Right hindlimb (tissue), 1 donor: ENCODE data around the gene LIPM.
A peak's percentile ranks its signal among the peaks of the same experiment; 100 is the strongest.
"Not testable (repeated sequence)": the region's sequence is repeated elsewhere in the genome, so short reads cannot be mapped to it uniquely, and the experiment has no call there.

Experiments used
- DNase-seq: peaks from one replicate; pipeline ENCODE4 v3.0.0-alpha.2; 2018

The LIPM gene

GRCh38 chr10:88803641-88804040 is 1.1 kb downstream of the LIPM start:
- DNase-seq: no peak

- no peak for DNase-seq
Measured at GRCh38 chr10:88804083-88804812, 1.7 kb downstream of the LIPM start.

- no peak for DNase-seq
Measured at GRCh38 chr10:88805361-88805760, 2.8 kb downstream of the LIPM start.

GRCh38 chr10:88805924-88806323 is 3.4 kb downstream of the LIPM start:
- DNase-seq: no peak

- no peak for DNase-seq
Measured at GRCh38 chr10:88809621-88810020, 7.1 kb downstream of the LIPM start.

- no peak for DNase-seq
Measured at GRCh38 chr10:88810196-88810961, 7.8 kb downstream of the LIPM start.

- no peak for DNase-seq
Measured at GRCh38 chr10:88813200-88813599, 10.7 kb downstream of the LIPM start.

GRCh38 chr10:88819290-88819689 is 16.8 kb downstream of the LIPM start:
- DNase-seq: no peak

- no peak for DNase-seq
Measured at GRCh38 chr10:88820748-88821401, 18.3 kb downstream of the LIPM start.

- DNase-seq: no peak
Measured at GRCh38 chr10:88826388-88826787, 23.9 kb downstream of the LIPM start.

GRCh38 chr10:88827671-88828070 is 25.1 kb downstream of the LIPM start:
- no peak for DNase-seq

- no peak for DNase-seq
Measured at GRCh38 chr10:88828310-88828709, 25.8 kb downstream of the LIPM start.

- DNase-seq: no peak
Measured at GRCh38 chr10:88830643-88831268, 28.2 kb downstream of the LIPM start.

- DNase-seq: no peak
Measured at GRCh38 chr10:88831709-88832108, 29.2 kb downstream of the LIPM start.

GRCh38 chr10:88832376-88832775 is 29.8 kb downstream of the LIPM start:
- no peak for DNase-seq

GRCh38 chr10:88833156-88833555 is 30.6 kb downstream of the LIPM start:
- no peak for DNase-seq

- DNase-seq: no peak
Measured at GRCh38 chr10:88833723-88834122, 31.2 kb downstream of the LIPM start.

- DNase-seq: peak; percentile 87
Measured at GRCh38 chr10:88835096-88835909, 32.8 kb downstream of the LIPM start.

GRCh38 chr10:88835910-88836221 is 33.3 kb downstream of the LIPM start:
- no peak for DNase-seq

GRCh38 chr10:88837632-88838031 is 35.1 kb downstream of the LIPM start:
- DNase-seq: not testable (repeated sequence)

- DNase-seq: no peak
Measured at GRCh38 chr10:88838766-88839350, 36.3 kb downstream of the LIPM start.

- DNase-seq: no peak
Measured at GRCh38 chr10:88840104-88840503, 37.6 kb downstream of the LIPM start.
